Measurements from ENCODE around the gene CASP2.

- TF ChIP-seq CHD1 (IDR thresholded peaks at IDR 0.05; ENCODE audit: low read depth, low read length) (no peak), POLR2AphosphoS5 (IDR thresholded peaks at IDR 0.05; ENCODE audit: low read length) (no peak), POLR2AphosphoS2 (IDR thresholded peaks at IDR 0.05; ENCODE audit: low read depth, low read length) (no peak), POLR2A (IDR thresholded peaks at IDR 0.05; ENCODE audit: low read depth, low read length) (no peak), CTCF (IDR thresholded peaks at IDR 0.05 in 2 of 3, conservative IDR thresholded peaks at IDR 0.05 in 1 of 3; ENCODE audit: control insufficient read depth in 2 of 3, extremely low read depth in 1 of 3, insufficient read depth in 1 of 3, low read depth in 3 of 3, low read length in 3 of 3) (no peak), MAX (IDR thresholded peaks at IDR 0.05; ENCODE audit: low read depth, low read length) (no peak), BHLHE40 (IDR thresholded peaks at IDR 0.05; ENCODE audit: borderline replicate concordance in 1 of 2, low read depth in 2 of 2, low read length in 1 of 2) (no peak)
Observed at GRCh38 chr7:143322760-143323633, 34.8 kb downstream of the CASP2 start.
